H9 (cell line): ENCODE measurements around the gene TSPAN18. TPM values are rescaled to one million over a fixed set of nuclear protein-coding genes. Genes with fewer than 3 reads are reported as not detected.

ENCODE experiments used
- DNase-seq: peaks from one replicate; pipeline ENCODE4 v3.0.0-alpha.2; 2017
- H2AFZ ChIP-seq: one replicate; pipeline ENCODE4 v1.6.1; 2013; ENCODE audit warnings: mild to moderate bottlenecking, low read length, control low read depth, moderate library complexity
- H2AK5ac ChIP-seq: 2 replicates; pipeline ENCODE4 v1.6.1; 2013; ENCODE audit warnings: low read length, control low read depth, mixed read lengths; ENCODE audit not compliant: insufficient read length
- H2BK120ac ChIP-seq: one replicate; pipeline ENCODE4 v1.6.1; 2013; ENCODE audit warnings: low read depth, mild to moderate bottlenecking, low read length, control low read depth, inconsistent platforms; ENCODE audit not compliant: poor library complexity, severe bottlenecking
- H2BK12ac ChIP-seq: 2 replicates; pipeline ENCODE4 v1.6.1; 2013; ENCODE audit warnings: low read length, control low read depth, mixed read lengths, low read depth; ENCODE audit not compliant: insufficient read length
- H2BK15ac ChIP-seq: 2 replicates; pipeline ENCODE4 v1.6.1; 2013; ENCODE audit warnings: low read depth, low read length, control low read depth
- H2BK20ac ChIP-seq: one replicate; pipeline ENCODE4 v1.6.1; 2013; ENCODE audit warnings: low read depth, mild to moderate bottlenecking, low read length, control low read depth, inconsistent platforms; ENCODE audit not compliant: poor library complexity, severe bottlenecking
- H2BK5ac ChIP-seq: 2 replicates; pipeline ENCODE4 v1.6.1; 2013; ENCODE audit warnings: low read length, control low read depth, mixed read lengths; ENCODE audit not compliant: insufficient read length
- H3K14ac ChIP-seq: 2 replicates; pipeline ENCODE4 v1.6.1; 2013; ENCODE audit warnings: low read length, control low read depth; ENCODE audit not compliant: insufficient read depth
- H3K18ac ChIP-seq: 2 replicates; pipeline ENCODE4 v1.6.1; 2013; ENCODE audit warnings: low read depth, mild to moderate bottlenecking, mixed read lengths, low read length, control low read depth; ENCODE audit not compliant: insufficient read length
- H3K23ac ChIP-seq: 2 replicates; pipeline ENCODE4 v1.6.1; 2013; ENCODE audit warnings: low read length, control low read depth, mixed read lengths, low read depth; ENCODE audit not compliant: insufficient read length
- H3K23me2 ChIP-seq: 2 replicates; pipeline ENCODE4 v1.6.1; 2013; ENCODE audit warnings: low read depth, mild to moderate bottlenecking, mixed read lengths, low read length, control low read depth; ENCODE audit not compliant: insufficient read length, poor library complexity, severe bottlenecking
- H3K27ac ChIP-seq: 2 replicates; pipeline ENCODE4 v1.5.1; 2013; ENCODE audit warnings: low read length, control low read depth, mixed read lengths, low read depth; ENCODE audit not compliant: insufficient read length
- H3K27me3 ChIP-seq: 2 replicates; pipeline ENCODE4 v1.6.1; 2013; ENCODE audit warnings: low read length, control low read depth, inconsistent platforms; ENCODE audit not compliant: insufficient read depth
- H3K4ac ChIP-seq: 2 replicates; pipeline ENCODE4 v1.6.1; 2013; ENCODE audit warnings: low read depth, mild to moderate bottlenecking, control low read depth, inconsistent platforms, low read length, moderate library complexity
- H3K4me1 ChIP-seq: 2 replicates; pipeline ENCODE4 v1.6.1; 2013; ENCODE audit warnings: low read length, control low read depth, inconsistent platforms; ENCODE audit not compliant: insufficient read depth
- H3K4me2 ChIP-seq: 2 replicates; pipeline ENCODE4 v1.6.1; 2013; ENCODE audit warnings: low read length, control low read depth, mixed read lengths; ENCODE audit not compliant: insufficient read length, insufficient read depth
- H3K56ac ChIP-seq: 2 replicates; pipeline ENCODE4 v1.6.1; 2013; ENCODE audit warnings: low read depth, mild to moderate bottlenecking, mixed read lengths, low read length, control low read depth; ENCODE audit not compliant: insufficient read length
- H3K79me1 ChIP-seq: 2 replicates; pipeline ENCODE4 v1.6.1; 2013; ENCODE audit warnings: low read depth, mild to moderate bottlenecking, moderate library complexity, low read length, control low read depth, inconsistent platforms; ENCODE audit not compliant: insufficient read depth, poor library complexity, severe bottlenecking
- H3K79me2 ChIP-seq: 2 replicates; pipeline ENCODE4 v1.6.1; 2013; ENCODE audit warnings: low read length, control low read depth, inconsistent platforms; ENCODE audit not compliant: insufficient read depth
- H3K9ac ChIP-seq: 2 replicates; pipeline ENCODE4 v1.6.1; 2013; ENCODE audit warnings: low read length, control low read depth, mixed read lengths; ENCODE audit not compliant: insufficient read length; ENCODE audit errors: extremely low read depth
- H3K9me3 ChIP-seq: one replicate; pipeline ENCODE4 v1.6.1; 2013; ENCODE audit warnings: low read depth, low read length, inconsistent platforms; ENCODE audit not compliant: control insufficient read depth
- H3T11ph ChIP-seq: one replicate; pipeline ENCODE4 v1.6.1; 2013; ENCODE audit warnings: mild to moderate bottlenecking, low read length, control low read depth, inconsistent platforms
- H4K20me1 ChIP-seq: one replicate; pipeline ENCODE4 v1.6.1; 2013; ENCODE audit not compliant: control insufficient read depth, insufficient read length, insufficient read depth
- H4K5ac ChIP-seq: 2 replicates; pipeline ENCODE4 v1.6.1; 2013; ENCODE audit warnings: low read depth, mild to moderate bottlenecking, mixed read lengths, low read length, control low read depth; ENCODE audit not compliant: insufficient read length
- H4K8ac ChIP-seq: replicated peaks from 2 replicates; pipeline ENCODE4 v1.6.1; 2013; ENCODE audit warnings: low read length, control low read depth, mixed read lengths, low read depth; ENCODE audit not compliant: insufficient read length
- H4K91ac ChIP-seq: 2 replicates; pipeline ENCODE4 v1.6.1; 2013; ENCODE audit warnings: low read depth, mild to moderate bottlenecking, moderate library complexity, mixed read lengths, low read length, control low read depth; ENCODE audit not compliant: insufficient read length
- H3K27ac Mint-ChIP-seq, 3 experiments: 2 replicates in 2 of 3; 3 replicates in 1 of 3; pipeline ENCODE4 v1.8.0; 2020 to 2021; ENCODE audit warnings: mixed read lengths in 3 of 3, mild to moderate bottlenecking in 1 of 3, moderate library complexity in 1 of 3
- H3K27me3 Mint-ChIP-seq: 2 replicates; pipeline ENCODE4 v1.8.0; 2021; ENCODE audit warnings: low read depth, mild to moderate bottlenecking, moderate library complexity, mixed read lengths
- H3K36me3 Mint-ChIP-seq, 3 experiments: 2 replicates in 2 of 3; 3 replicates in 1 of 3; pipeline ENCODE4 v1.8.0; 2020 to 2021; ENCODE audit warnings: low read depth in 3 of 3, mixed read lengths in 3 of 3; ENCODE audit not compliant: insufficient read depth in 1 of 3
- H3K4me1 Mint-ChIP-seq, 2 experiments: 2 replicates each; pipeline ENCODE4 v1.8.0; 2020; ENCODE audit warnings: mixed read lengths in 2 of 2
- H3K4me3 Mint-ChIP-seq, 2 experiments: 2 replicates in 1 of 2; 3 replicates in 1 of 2; pipeline ENCODE4 v1.8.0; 2020 to 2021; ENCODE audit warnings: mild to moderate bottlenecking in 2 of 2, mixed read lengths in 2 of 2, moderate library complexity in 1 of 2
- H3K9me3 Mint-ChIP-seq, 2 experiments: 2 replicates in 1 of 2; 3 replicates in 1 of 2; pipeline ENCODE4 v1.8.0; 2020; ENCODE audit warnings: mild to moderate bottlenecking in 2 of 2, mixed read lengths in 2 of 2, moderate library complexity in 1 of 2
- CTCF ChIP-seq: fragments of 200-600 bp; sonication (generic); conservative IDR thresholded peaks from 3 replicates; pipeline ENCODE4 v1.8.0; 2021; ENCODE audit warnings: antibody characterized with exemption, mild to moderate bottlenecking
- WGBS: extraction: QIAGEN DNeasy Blood & Tissue Kit; methylation state at CpG from one replicate; pipeline ENCODE4 v1.1.7; 2013; ENCODE audit warnings: missing lambda C conversion rate, low lambda C conversion rate, mixed read lengths; ENCODE audit not compliant: insufficient read length; ENCODE audit errors: extremely low coverage; 5-methylcytosine and 5-hydroxymethylcytosine counted together
- total RNA-seq: library from RNA; stranded (reverse); gene quantifications from 2 replicates; pipeline ENCODE4 v1.2.1, GENCODE V29; 2021

TSPAN18 gene
- total RNA-seq, 1 experiment from 2014 or later, result 25.3 TPM

GRCh38 chr11:44873537-44873936, 146.8 kb downstream of the TSPAN18 start:
- DNase-seq, result no peak
- TF ChIP-seq CTCF, result no peak
- Histone ChIP-seq H2BK5ac (no peak overlapping the region), H2BK20ac (no peak overlapping the region), H3K9me3 (no peaks in the 10 kb centered on the region), H4K20me1 (no peaks in the 10 kb centered on the region), H3K79me1 (no peaks in the 10 kb centered on the region), H3K23me2 (no peaks in the 10 kb centered on the region), H3K56ac (no peak overlapping the region), H4K91ac (no peak overlapping the region), H3K4ac (no peak overlapping the region), H3K9ac (no peak overlapping the region), H2BK120ac (no peak overlapping the region), H3K4me2 (no peak overlapping the region), H3K4me1 (peaks cover 3% of the 10 kb centered on the region; the same call in 1 of the 2 replicates), H2BK15ac (no peak overlapping the region), H3K79me2 (no peaks in the 10 kb centered on the region), H3K27me3 (no peaks in the 10 kb centered on the region), H3K18ac (no peak overlapping the region), H2AK5ac (no peak overlapping the region), H3K27ac (no peak overlapping the region), H4K5ac (no peak overlapping the region), H3K14ac (no peak overlapping the region), H3K23ac (no peak overlapping the region), H4K8ac (no peak overlapping the region), H3T11ph (no peak overlapping the region), H2AFZ (no peak overlapping the region), H2BK12ac (no peak overlapping the region)
- H3K27me3 Mint-ChIP-seq, result peaks cover 8% of the 10 kb centered on the region
- H3K4me1 Mint-ChIP-seq, result peaks cover 11% of the 10 kb centered on the region in 2 experiments
- no peak overlapping the region for H3K4me3 Mint-ChIP-seq
- H3K27ac Mint-ChIP-seq, result no peak overlapping the region
- H3K9me3 Mint-ChIP-seq, result no peaks in the 10 kb centered on the region
- WGBS, result no CpG with 5 or more reads among the region's 1 CpG
- H3K36me3 Mint-ChIP-seq, result no peaks in the 10 kb centered on the region
